ENCODE data around the gene PAQR5.
"Not testable (repeated sequence)": the region's sequence is repeated elsewhere in the genome, so short reads cannot be mapped to it uniquely, and the experiment has no call there.

The PAQR5 gene

GRCh38 chr15:69293741-69294615, 4.7 kb upstream of the PAQR5 start:
- no peak for DNase-seq (ENCODE audit: low spot score)

DNA sequence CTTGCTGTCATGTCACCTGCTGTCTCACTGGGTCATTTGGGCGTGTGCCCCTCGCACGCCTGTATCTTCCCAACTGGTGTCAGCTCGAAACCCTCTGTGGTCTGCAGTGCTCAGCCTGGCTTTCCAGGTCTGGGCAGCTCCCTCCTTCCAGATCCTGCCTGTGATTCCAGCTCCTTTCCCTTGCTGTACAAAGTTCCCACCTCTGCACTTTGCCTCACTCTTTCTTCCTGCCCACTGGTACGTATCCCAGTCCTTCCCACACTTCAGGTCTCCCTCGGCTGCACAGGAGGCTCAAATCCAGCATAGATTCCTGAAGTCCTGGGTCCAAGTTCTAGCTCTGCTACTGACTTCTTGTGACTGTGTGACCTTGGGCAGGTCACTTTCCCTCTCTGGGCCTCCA, 2.1 kb upstream of the PAQR5 start:
- DNase-seq (ENCODE audit: low spot score): no peak

DNA sequence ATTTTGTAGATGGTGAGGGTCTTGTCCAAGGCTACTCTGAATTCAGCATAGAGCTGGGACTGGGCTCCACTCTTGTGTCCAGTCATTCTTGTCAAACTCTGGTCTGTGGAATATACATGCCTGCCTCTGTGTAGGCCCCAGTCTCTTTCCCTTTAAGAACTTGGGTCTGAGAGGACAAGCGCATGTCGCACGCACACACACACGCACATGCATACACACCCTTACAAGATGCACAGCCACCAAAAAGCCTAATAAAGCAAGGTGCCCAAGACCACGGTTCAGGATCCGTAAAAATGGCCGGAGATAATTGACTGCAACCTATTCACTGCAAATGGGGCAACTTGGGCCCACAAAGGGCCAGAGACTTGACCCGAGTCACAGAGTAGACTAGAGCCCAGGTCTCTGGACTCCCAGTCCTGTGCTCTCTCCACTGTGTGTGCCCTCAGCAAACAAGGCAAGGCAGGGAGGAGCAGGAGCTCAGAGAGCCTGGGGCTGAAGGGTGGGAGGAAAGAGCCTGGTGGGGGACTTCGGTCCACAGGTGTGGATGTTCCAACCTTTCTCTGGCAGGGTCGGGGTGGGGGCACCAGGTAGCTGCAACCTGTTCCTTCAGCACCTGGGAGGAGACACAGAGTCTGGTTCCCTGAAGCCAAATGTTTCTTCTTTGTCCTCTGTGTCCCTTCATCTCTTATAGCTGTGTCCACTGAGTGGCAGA, 914 bp upstream of the PAQR5 start:
- no peak for DNase-seq (ENCODE audit: low spot score)

GRCh38 chr15:69298354-69298696, 387 bp upstream of the PAQR5 start:
- no peak for DNase-seq (ENCODE audit: low spot score)

DNA sequence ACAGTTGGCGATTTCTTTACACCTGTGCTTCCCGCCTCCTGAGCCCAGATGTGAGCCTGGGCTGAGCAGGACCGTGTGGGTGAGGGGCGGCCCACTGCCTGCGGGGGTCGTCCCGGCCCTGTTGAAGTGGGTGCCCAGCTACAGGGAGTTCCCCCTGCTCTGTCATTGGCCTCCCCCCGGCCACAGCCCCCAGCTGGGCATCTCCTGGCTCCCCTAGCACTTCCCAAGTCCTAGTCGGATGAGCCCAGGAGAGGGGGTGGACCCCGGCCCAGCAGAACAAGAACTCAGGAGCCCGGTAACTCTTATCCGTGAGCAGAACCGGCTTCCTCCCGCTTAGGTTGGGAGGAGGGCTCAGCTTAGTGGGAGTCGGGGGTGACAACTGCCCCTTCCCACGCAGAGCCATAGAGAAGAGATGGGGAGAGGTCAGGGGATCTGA, 757 bp downstream of the PAQR5 start:
- DNase-seq (ENCODE audit: low spot score): peak; percentile 33

DNA sequence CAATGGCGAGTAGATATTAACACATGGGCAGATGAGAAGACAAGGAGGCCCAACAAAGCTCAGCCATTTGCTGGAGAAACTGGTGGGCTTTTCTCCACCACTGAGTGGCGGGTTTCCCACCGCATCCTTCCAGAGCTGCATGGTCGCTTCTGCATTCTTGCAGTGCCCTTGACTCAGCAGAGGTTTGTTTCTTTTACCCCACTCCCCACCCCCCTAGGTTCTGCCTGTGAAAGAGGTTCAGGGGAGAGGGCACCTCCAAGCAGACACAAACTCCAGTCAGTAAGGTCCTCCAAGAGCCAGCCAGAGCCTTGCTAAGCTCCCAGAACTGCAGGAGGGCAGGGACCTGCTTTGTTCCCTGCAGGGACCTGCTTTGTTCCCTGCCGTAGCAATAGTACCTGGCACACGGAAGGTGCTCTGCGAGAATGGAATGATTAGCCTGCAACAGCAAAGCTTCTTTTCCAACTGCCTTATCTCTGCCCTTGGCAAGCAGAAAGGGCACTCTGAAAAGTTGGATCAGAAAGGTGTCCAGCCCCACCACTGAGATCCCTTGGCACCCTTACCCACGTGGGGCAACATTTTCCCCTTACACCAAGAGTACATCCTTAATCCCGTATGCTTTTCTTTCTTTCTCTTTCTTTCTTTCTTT, 1.4 kb downstream of the PAQR5 start:
- DNase-seq (ENCODE audit: low spot score): peak; percentile 61

GRCh38 chr15:69301101-69301500, 2.4 kb downstream of the PAQR5 start:
- not testable (repeated sequence) for DNase-seq (ENCODE audit: low spot score)

- not testable (repeated sequence) for DNase-seq (ENCODE audit: low spot score)
These were observed 3.4 kb downstream of the PAQR5 start for GRCh38 chr15:69302087-69302486.

GRCh38 chr15:69302929-69303328, 4.2 kb downstream of the PAQR5 start:
- no peak for DNase-seq (ENCODE audit: low spot score)

GRCh38 chr15:69303337-69304181, 4.8 kb downstream of the PAQR5 start:
- peak; percentile 55 for DNase-seq (ENCODE audit: low spot score)

GRCh38 chr15:69304182-69304545, 5.5 kb downstream of the PAQR5 start:
- DNase-seq (ENCODE audit: low spot score): no peak

GRCh38 chr15:69305204-69305931, 6.7 kb downstream of the PAQR5 start:
- no peak for DNase-seq (ENCODE audit: low spot score)

GRCh38 chr15:69305933-69306568, 7.3 kb downstream of the PAQR5 start:
- no peak for DNase-seq (ENCODE audit: low spot score)

GRCh38 chr15:69307939-69308338, 9.2 kb downstream of the PAQR5 start:
- DNase-seq (ENCODE audit: low spot score): no peak

DNA sequence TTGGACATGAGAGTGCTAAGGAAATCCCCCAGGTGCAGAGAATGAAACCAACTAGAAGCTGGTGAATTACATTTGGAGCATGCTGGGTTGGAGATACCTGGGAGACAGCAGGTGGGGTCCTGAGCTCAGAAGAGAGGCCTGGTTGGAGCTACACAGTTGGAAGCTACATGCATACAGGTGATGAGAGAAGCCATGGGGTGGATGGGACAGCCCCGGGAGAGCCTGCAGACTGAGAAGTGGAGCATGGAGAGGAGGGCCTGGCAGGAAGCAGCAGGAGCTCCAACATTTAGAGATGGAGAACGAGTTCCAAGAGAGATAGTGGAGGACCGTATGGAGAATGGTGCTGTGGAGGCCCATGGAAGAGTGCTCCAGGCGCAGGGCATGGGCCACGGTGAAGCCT, 10.2 kb downstream of the PAQR5 start:
- DNase-seq (ENCODE audit: low spot score): no peak

- DNase-seq (ENCODE audit: low spot score): no peak
These were observed 12.6 kb downstream of the PAQR5 start for GRCh38 chr15:69311319-69311721.

DNA sequence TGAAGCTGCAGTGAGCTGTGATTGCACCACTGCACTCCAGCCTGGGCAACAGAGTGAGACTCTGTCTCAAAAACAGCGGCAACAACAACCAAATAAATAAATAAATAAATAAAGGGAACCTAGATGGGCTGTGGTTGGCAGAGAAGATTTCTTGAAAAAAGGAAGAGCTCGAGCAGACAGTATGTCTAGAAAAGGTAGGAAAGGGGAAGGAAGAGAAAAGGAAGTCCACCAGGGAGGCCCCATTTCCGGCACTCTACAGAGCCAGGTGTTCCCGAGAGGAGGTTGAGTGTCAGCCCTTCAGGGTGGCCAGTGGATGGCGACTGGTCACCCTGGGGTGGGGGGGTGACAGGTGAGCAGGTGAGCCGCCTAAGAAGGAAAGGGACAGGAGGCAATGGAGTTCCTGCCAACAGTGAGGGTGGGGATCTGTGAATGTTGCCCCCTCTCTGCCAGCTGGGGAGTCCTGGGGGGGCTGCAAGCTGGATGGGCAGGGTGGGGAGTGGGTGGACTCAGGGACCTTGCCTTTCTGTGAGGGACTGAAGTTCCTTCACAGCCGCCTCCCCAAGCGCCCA, 14.8 kb downstream of the PAQR5 start:
- no peak for DNase-seq (ENCODE audit: low spot score)

- no peak for DNase-seq (ENCODE audit: low spot score)
These were observed 15.4 kb downstream of the PAQR5 start for GRCh38 chr15:69314131-69314530.

- DNase-seq (ENCODE audit: low spot score): no peak
These were observed 16.0 kb downstream of the PAQR5 start for GRCh38 chr15:69314736-69315135.

- DNase-seq (ENCODE audit: low spot score): peak; percentile 2
These were observed 16.8 kb downstream of the PAQR5 start for GRCh38 chr15:69315402-69316110.
